Measurements from ENCODE around the gene TSPAN2. TPM values are rescaled to one million over a fixed set of nuclear protein-coding genes. Genes with fewer than 3 reads are reported as not detected.

Gene TSPAN2
- total RNA-seq, 1 experiment from 2014 or later = 6.8 TPM

DNA sequence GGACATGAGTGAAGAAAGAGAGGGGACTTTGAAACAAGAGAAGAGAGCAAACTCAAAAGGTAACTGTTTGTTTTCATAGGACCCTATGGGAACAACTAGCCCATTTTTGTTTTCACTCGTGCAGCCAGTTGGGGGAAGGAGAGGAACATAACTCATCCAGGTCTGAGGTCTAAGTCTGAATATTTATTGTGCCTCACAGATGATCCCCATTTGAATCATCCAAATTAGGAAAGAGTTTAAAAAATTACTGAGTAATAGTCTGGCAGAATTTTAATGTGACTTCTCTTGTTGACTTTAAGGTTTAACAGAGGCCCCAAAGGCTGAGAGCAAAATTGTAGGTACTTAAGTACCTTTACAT lies 10.4 kb upstream of the TSPAN2 start:
- BruUV-seq (replicated peaks) = no TSS peak
- Mint-ChIP-seq H3K4me1 (ENCODE audit: low read depth, unreplicated experiment) (peaks cover 8% of the 10 kb centered on the region), H3K4me3 (ENCODE audit: unreplicated experiment) (peak overlapping the region; percentile 48), H3K9me3 (ENCODE audit: unreplicated experiment) (no peaks in the 10 kb centered on the region), H3K36me3 (ENCODE audit: insufficient read depth, unreplicated experiment) (no peaks in the 10 kb centered on the region), H3K27ac (ENCODE audit: unreplicated experiment) (peak overlapping the region; percentile 84), H3K27me3 (ENCODE audit: insufficient read depth, unreplicated experiment) (no peaks in the 10 kb centered on the region)
- intact Hi-C loops (cut with micrococcal nuclease; ENCODE audit: unreplicated experiment) = no loop called here
- ChIA-PET POLR2A (no interaction called here), CTCF (no interaction called here)
- no peak for DNase-seq
- Histone ChIP-seq H3K9me3 (no peaks in the 10 kb centered on the region), H3K36me3 (ENCODE audit: control insufficient read depth, insufficient read depth, low read length) (no peaks in the 10 kb centered on the region), H3K27me3 (replicated peaks; ENCODE audit: control insufficient read depth, insufficient read depth, low read length) (no peaks in the 10 kb centered on the region), H3K4me3 (ENCODE audit: low read depth, low read length) (no peak overlapping the region), H3K4me1 (no peaks in the 10 kb centered on the region)
- TF ChIP-seq, protein P1, sequence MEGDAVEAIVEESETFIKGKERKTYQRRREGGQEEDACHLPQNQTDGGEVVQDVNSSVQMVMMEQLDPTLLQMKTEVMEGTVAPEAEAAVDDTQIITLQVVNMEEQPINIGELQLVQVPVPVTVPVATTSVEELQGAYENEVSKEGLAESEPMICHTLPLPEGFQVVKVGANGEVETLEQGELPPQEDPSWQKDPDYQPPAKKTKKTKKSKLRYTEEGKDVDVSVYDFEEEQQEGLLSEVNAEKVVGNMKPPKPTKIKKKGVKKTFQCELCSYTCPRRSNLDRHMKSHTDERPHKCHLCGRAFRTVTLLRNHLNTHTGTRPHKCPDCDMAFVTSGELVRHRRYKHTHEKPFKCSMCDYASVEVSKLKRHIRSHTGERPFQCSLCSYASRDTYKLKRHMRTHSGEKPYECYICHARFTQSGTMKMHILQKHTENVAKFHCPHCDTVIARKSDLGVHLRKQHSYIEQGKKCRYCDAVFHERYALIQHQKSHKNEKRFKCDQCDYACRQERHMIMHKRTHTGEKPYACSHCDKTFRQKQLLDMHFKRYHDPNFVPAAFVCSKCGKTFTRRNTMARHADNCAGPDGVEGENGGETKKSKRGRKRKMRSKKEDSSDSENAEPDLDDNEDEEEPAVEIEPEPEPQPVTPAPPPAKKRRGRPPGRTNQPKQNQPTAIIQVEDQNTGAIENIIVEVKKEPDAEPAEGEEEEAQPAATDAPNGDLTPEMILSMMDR (IDR thresholded peaks at IDR 0.05; ENCODE audit: insufficient read depth in 1 of 2, low read depth in 1 of 2, low read length in 1 of 2, severe bottlenecking in 1 of 2, unreplicated experiment in 1 of 2) = no peak

DNA sequence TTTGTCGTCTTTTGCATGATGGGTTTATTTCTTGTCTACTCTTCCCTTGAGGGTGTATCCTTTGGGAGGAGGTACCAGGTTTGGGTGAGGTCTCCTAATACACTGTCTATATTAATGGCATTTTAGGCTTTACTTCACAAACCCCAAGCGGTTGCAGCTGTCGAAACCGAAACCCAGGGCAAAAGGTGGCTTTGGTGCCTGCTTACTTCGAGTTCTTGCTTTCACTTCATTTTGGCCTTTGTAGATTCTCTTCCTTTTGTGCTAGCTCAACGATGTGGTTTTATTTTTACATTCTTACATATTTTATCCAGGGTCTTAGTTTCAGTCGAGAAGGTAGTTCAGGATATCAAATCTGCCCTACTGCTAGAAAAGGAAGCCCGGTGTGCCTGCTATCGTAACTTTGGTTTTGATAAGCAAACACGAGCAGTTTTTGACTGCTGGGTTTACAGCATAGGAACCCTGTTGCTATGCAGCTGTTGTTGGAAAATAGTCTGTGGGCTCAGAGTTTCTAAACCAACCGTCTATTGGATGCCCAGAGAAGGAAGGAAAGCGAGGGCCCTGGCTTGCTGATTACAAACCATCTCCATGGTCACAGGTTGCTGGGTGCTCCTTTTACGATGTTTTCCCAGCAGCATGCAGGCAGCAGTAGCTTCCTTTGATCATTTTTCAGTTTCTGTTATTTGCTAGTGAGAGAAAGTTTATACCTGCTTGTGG lies 9.8 kb upstream of the TSPAN2 start:
- no peaks in the 10 kb centered on the region for H3K4me1 ChIP-seq
- POLR2A ChIA-PET = interaction anchor here (0.6 kb wide), 1 partner anchor 1148 kb away, joined by 20 read pairs; no protein-coding TSS in a partner anchor
- no peaks in the 10 kb centered on the region for H3K9me3 ChIP-seq
- intact Hi-C loops (cut with micrococcal nuclease; ENCODE audit: unreplicated experiment) = no loop called here
- H3K27me3 Mint-ChIP-seq (ENCODE audit: insufficient read depth, unreplicated experiment) = no peaks in the 10 kb centered on the region
- H3K27ac Mint-ChIP-seq (ENCODE audit: unreplicated experiment) = peak overlapping the region; percentile 84
- TF ChIP-seq, protein P1 (IDR thresholded peaks at IDR 0.05; ENCODE audit: insufficient read depth in 1 of 2, low read depth in 1 of 2, low read length in 1 of 2, severe bottlenecking in 1 of 2, unreplicated experiment in 1 of 2) = no peak
- BruUV-seq (replicated peaks) = no TSS peak
- CTCF ChIA-PET = no interaction called here
- DNase-seq = peak in 1 of 2 experiments; percentile 59
- no peaks in the 10 kb centered on the region for H3K27me3 ChIP-seq (replicated peaks; ENCODE audit: control insufficient read depth, insufficient read depth, low read length)
- no peaks in the 10 kb centered on the region for H3K9me3 Mint-ChIP-seq (ENCODE audit: unreplicated experiment)
- no peaks in the 10 kb centered on the region for H3K36me3 ChIP-seq (ENCODE audit: control insufficient read depth, insufficient read depth, low read length)
- H3K4me3 ChIP-seq (ENCODE audit: low read depth, low read length) = no peak overlapping the region
- H3K4me3 Mint-ChIP-seq (ENCODE audit: unreplicated experiment) = peak overlapping the region; percentile 48
- H3K4me1 Mint-ChIP-seq (ENCODE audit: low read depth, unreplicated experiment) = peaks cover 8% of the 10 kb centered on the region
- H3K36me3 Mint-ChIP-seq (ENCODE audit: insufficient read depth, unreplicated experiment) = no peaks in the 10 kb centered on the region

DNA sequence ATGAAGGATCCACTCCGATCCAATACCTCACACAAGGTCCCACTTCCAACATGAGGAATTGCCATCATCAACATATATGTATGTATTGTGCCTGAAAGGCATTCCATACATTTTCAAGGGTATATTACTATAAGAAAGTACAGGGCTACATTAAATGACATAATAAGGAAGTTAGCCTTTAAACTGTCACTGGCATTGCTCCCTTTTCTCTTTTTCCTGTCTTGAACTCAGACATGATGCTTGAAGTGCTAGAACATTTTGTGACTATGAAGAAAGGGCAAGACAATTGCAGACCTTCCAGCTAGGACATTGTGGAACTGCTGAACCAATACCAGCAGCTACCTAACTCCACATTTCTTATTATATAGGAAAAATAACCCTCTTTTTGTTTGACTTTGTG lies 2.9 kb upstream of the TSPAN2 start:
- intact Hi-C loops (cut with micrococcal nuclease; ENCODE audit: unreplicated experiment) = no loop called here
- ChIA-PET POLR2A (no interaction called here), CTCF (no interaction called here)
- BruUV-seq (replicated peaks) = no TSS peak
- no peak for DNase-seq
- 0 out of 2 replicates have a peak, but pooled peaks cover 3% of the 10 kb centered on the region for H3K4me1 ChIP-seq
- Mint-ChIP-seq H3K9me3 (ENCODE audit: unreplicated experiment) (no peaks in the 10 kb centered on the region), H3K27ac (ENCODE audit: unreplicated experiment) (no peak overlapping the region), H3K4me3 (ENCODE audit: unreplicated experiment) (no peak overlapping the region), H3K36me3 (ENCODE audit: insufficient read depth, unreplicated experiment) (no peaks in the 10 kb centered on the region), H3K4me1 (ENCODE audit: low read depth, unreplicated experiment) (no peaks in the 10 kb centered on the region), H3K27me3 (ENCODE audit: insufficient read depth, unreplicated experiment) (no peaks in the 10 kb centered on the region)
- no peak overlapping the region for H3K4me3 ChIP-seq (ENCODE audit: low read depth, low read length)
- no peaks in the 10 kb centered on the region for H3K9me3 ChIP-seq
- TF ChIP-seq, protein P1 (IDR thresholded peaks at IDR 0.05; ENCODE audit: insufficient read depth in 1 of 2, low read depth in 1 of 2, low read length in 1 of 2, severe bottlenecking in 1 of 2, unreplicated experiment in 1 of 2) = no peak
- no peaks in the 10 kb centered on the region for H3K36me3 ChIP-seq (ENCODE audit: control insufficient read depth, insufficient read depth, low read length)
- no peaks in the 10 kb centered on the region for H3K27me3 ChIP-seq (replicated peaks; ENCODE audit: control insufficient read depth, insufficient read depth, low read length)
